Stimulated activated CD8-positive, alpha-beta memory T cell treated with anti-CD3 and anti-CD28 coated beads, Interleukin-15, amount 100 ng/mL, for 1 hour (primary cell): ENCODE results near the gene MRRF.
"Not testable (repeated sequence)": the region's sequence is repeated elsewhere in the genome, so short reads cannot be mapped to it uniquely, and the experiment has no call there.

Experiments
- DNase-seq: peaks from one replicate; pipeline ENCODE4 v3.0.0-alpha.2; 2020; ENCODE audit warnings: low read depth

MRRF gene

GRCh38 chr9:122360891-122361290, 96.2 kb downstream of the MRRF start:
- no peak for DNase-seq

- DNase-seq = not testable (repeated sequence)
These were observed 98.4 kb downstream of the MRRF start for GRCh38 chr9:122363131-122363530.

- no peak for DNase-seq
These were observed 99.6 kb downstream of the MRRF start for GRCh38 chr9:122364117-122364782.

- no peak for DNase-seq
These were observed 100.1 kb downstream of the MRRF start for GRCh38 chr9:122364783-122365150.

GRCh38 chr9:122366074-122366660, 101.5 kb downstream of the MRRF start:
- DNase-seq = no peak

GRCh38 chr9:122367065-122367464, 102.4 kb downstream of the MRRF start:
- no peak for DNase-seq

- DNase-seq = no peak
These were observed 103.2 kb downstream of the MRRF start for GRCh38 chr9:122367774-122368460.

- DNase-seq = no peak
These were observed 104.0 kb downstream of the MRRF start for GRCh38 chr9:122368642-122369041.

GRCh38 chr9:122370303-122370702, 105.6 kb downstream of the MRRF start:
- no peak for DNase-seq

GRCh38 chr9:122370869-122371755, 106.4 kb downstream of the MRRF start, which contains the start of gene PTGS1:
Gene PTGS1 (plus strand): TSS chr9:122371024. CDS start chr9:122371085, 61 bp downstream.
- DNase-seq = no peak

GRCh38 chr9:122371846-122372245, 107.2 kb downstream of the MRRF start:
- DNase-seq = no peak

GRCh38 chr9:122372856-122373845, 108.5 kb downstream of the MRRF start:
- no peak for DNase-seq

GRCh38 chr9:122374885-122375420, 110.3 kb downstream of the MRRF start:
- no peak for DNase-seq

GRCh38 chr9:122376796-122377195, 112.1 kb downstream of the MRRF start:
- no peak for DNase-seq

- no peak for DNase-seq
These were observed 112.8 kb downstream of the MRRF start for GRCh38 chr9:122377241-122378164.

- no peak for DNase-seq
These were observed 113.6 kb downstream of the MRRF start for GRCh38 chr9:122378236-122378635.

GRCh38 chr9:122379340-122379739, 114.7 kb downstream of the MRRF start:
- DNase-seq = no peak

- no peak for DNase-seq
These were observed 115.6 kb downstream of the MRRF start for GRCh38 chr9:122380293-122380692.
